IPS DF 4.7 (cell line): ENCODE measurements around the gene TPPP3.
"Not testable (repeated sequence)": the region's sequence is repeated elsewhere in the genome, so short reads cannot be mapped to it uniquely, and the experiment has no call there.

Experiments used
- DNase-seq: peaks from one replicate; pipeline ENCODE4 v3.0.0-alpha.2; 2013; ENCODE audit warnings: low spot score; ENCODE audit errors: extremely low read depth

TPPP3 gene

DNA sequence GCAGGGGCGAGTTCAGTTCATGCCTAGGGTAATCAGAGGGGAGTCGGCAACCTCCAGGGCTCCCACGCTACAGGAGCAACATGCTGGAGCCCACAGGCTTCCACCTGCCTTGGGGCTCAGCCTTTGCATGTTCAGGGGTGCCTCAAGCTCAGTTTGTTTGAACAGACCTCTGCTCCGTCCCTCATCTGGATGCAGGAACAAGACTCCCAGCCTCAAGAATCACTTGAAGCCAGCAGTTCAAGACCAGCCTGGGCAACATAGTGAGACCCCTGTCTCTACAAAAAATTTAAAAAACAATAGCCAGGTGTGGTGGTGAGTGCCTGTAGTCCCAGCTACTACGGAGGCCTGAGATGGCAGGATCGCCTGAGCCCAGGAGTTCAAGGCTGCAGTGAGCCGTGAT, 32.7 kb upstream of the TPPP3 start:
- DNase-seq = no peak

DNA sequence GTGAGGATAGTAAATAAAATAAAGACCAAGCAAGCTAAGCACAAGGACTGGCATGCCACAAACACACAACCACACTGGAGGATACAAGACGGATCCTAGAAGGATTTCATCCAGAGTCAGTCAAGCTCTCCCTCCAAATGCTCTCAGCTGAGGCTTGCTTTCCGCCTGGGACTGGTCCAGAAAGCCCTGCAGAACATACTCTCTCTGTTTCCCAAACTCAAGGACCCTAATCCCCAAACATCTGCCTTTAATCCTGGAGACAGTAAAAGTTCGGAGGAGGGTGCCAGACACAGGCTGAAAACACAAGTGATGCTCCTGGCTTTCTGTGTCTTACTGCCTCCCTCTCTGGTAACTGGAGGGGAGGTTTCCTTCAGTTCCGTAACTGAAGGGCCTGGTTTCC, 32.3 kb upstream of the TPPP3 start:
- no peak for DNase-seq

DNA sequence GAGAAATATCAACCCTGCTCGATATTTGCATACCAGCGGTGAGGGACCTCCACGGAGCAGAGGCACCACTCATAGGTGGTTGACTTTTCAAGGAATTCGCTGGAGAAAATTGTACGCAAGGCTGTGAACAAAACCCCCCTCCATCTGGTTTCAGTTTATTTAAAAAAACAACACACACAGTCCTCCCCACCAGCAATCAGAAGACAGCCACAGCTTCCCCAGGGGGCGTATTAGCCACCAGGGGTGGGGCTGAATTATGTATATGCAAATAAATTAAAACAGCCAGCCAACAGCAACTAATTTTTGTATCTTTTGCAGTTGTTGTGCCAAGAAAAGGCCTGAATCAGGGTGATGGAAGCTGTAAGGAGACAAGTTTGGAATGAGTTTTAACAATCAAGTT, 31.8 kb upstream of the TPPP3 start:
- DNase-seq = no peak

DNA sequence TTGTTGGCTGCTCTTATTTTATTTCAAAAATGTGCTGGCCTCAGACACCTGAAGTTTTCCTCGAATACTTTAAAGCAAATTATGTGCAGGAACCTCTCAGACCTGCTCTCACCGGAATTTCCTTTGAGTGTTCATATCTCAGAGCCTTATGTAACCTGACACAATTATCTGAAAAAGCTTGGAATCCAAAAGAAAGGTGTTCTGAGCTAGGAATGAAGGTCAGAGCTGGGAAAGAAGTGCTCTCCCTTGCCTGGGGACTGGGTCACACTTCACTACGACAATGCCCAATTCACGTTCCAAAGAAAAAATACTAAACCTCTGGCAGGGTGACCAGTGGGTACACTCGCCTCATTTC, 30.9 kb upstream of the TPPP3 start:
- DNase-seq = no peak

DNA sequence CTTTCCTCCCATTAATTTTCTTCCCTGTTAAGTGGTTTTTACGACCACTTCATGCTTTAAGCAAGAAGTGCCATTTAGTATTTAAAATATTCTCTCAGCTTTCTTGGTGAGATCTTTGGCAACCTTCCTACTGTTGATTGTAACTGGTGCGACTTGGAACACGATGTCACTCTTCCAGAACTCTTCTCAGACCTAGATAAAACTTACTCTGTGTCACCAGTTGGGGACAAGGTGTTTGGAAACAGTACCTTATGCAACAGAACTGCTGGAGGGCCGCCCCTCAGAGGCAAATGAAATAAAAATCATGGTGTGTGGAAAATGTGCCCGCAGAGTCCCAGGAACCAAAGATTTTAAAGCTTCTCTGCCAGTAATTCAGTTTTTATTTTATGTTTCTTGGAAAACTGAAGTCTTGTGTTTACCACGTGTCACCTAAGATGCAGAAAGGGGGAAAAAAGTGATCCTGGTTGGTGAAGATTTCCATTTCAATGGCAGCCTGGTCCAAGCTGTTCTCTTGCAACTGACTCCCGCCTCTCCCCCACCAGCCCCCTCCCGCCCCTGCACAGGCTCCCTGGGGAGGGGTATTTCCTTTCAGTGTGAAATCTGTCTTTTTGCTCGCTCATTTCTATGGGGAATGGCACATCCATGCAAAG, 30.4 kb upstream of the TPPP3 start:
- DNase-seq = no peak

DNA sequence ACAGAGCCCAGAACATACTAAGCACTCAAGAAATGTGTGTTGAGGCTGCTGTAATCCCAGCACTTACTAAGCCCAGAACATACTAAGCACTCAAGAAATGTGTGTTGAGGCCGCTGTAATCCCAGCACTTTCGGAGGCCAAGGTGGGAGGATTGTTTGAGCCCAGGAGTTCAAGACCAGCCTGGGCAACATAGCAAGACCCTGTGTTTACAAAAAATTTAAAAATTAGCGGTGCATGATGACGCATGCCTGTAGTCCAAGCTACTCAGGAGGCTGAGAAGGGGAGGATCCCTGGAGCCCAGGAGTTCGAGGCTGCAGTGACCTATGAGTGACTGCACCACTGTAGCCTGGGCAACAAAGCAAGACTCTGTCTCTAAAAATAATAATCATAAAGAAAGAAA, 29.7 kb upstream of the TPPP3 start:
- no peak for DNase-seq

DNA sequence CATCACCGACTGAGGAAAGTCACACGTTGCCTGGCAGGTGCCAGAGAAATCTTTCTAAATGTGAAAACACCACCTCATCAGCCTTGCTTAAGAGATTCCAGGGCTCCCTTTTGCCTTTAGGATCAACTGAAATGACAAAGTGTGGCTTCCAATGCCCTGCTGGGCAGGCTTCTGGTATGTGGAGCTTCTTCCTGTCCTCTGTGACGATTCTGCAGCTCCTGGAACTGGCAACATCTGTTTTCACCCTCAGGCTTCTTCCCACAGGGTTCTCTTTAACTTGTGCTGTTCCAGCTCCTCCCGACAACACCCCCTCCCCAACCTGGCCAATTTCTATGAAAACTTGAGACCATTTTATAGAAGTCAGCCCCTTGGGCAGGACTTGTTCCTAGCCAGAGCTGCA, 27.7 kb upstream of the TPPP3 start:
- DNase-seq = no peak

DNA sequence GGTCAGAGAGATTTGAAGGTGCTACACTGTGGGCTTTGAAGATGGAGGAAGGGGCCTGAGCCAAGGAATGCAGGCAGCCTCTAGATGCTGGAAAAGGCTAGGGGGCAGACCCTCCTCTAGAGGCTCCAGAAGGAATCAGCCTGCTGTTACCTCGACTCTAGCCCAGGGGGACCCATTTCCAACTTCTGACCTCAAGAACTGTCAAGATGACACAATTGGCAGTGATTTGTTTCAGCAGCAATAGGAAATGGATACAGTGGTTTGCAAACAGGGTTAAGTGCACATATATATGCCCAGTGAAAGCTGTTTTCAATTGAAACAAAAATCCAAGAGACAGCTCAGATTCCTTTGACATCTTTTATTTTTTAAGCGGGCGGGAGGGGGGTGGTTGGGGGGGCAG, 26.6 kb upstream of the TPPP3 start:
- DNase-seq = no peak

DNA sequence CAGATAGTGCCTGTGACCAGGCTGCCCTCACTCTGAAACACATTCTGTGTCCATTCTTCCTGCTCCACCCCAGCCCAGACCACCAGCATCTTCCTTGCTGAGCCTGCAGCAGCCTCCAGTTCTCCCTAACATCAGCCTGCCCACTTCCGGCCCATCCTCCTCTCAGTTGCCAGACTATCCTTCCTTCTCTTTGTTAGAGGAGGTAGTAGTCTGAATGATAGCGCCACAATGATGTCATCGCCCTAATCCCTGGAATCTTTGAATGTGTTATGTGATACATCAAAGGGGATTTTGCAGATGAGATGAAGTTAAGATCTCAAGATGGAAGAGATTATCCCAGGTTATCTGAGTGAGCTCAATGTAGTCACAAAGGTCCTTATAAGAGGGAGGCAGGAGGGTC, 26.2 kb upstream of the TPPP3 start:
- DNase-seq = no peak

DNA sequence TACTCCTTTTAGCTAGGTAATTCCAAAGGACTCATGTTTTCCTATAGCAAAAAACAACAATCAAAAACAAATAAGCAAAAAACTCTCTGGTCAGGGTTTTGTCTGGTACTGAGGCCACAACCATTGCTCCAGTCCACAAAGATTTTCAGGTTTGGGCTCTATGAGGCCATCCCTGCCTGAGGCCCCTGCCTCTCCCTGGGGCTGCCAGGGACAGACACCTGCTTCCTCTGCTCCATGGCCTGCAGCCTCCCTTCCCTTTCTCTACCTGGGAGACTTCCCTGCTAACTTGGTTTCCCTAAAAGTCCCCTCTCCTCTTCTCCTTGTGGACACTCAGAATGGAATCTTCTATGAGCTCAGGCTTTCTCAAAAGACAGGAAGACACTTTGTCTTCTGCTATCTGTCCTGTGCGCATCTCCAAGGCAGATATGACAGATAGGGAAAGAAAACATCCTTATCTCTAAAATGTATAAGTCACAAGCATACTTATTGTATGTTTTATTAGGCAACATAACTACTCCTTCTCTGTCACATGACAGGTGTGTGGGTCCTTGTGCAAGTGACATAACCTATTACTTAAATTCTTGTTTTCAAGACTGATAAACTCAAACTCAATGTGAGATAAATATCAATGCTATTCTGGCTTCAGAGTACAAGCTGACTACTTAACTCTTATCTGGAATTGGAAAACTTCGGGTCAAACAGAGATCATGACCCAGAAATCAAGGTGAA, 24.2 kb upstream of the TPPP3 start:
- no peak for DNase-seq

DNA sequence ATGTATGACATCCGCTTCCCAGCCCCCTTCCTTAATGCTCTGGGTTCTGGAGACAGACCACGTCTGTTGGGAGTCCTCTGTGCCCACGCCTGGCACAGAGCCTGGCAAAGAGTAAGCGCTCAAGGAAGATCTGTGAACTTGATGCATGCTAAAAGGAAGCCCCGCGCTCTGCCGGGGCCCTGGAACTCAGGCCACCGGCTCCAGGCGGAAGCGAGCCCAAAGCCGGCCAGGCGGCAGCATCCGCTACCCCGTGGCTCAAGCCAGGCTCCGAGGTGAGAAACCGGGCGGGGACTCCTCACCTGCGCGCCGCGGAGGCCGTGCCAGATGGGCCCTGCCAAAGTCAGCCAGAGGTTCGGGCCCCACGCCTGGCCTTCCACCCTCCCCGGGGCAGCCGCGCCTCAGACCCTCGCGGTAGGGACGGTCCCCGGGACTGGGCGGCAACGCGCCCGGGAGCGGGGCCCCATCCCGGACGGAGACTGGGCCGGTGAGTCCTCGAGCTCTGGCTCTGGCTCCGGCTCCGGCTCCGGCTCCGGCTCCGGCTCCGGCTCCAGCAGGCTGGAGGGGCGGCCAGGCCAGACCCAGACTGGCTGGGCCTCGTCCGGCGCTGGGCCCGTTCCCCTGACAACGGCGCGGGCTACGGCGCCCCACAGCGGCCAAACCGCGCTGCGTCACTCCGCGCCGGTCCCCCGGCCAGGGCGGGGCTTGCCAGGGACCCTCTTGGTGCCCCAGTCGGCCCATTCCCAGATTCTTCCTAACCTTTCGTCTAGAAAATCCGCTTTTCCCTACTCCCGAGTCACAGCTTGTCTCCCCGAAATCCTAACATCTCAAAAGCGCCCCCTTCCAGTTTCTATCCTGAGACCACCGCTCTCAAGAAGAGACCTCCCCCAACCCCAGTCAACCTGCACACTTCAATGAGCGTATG, 22.8 kb upstream of the TPPP3 start, which contains the start of gene ZDHHC1:
Gene ZDHHC1 (minus strand): TSS at position 606 of the 922 bp plus-strand sequence. CDS start 8,702 bp downstream, outside the sequence.
- DNase-seq = no peak

DNA sequence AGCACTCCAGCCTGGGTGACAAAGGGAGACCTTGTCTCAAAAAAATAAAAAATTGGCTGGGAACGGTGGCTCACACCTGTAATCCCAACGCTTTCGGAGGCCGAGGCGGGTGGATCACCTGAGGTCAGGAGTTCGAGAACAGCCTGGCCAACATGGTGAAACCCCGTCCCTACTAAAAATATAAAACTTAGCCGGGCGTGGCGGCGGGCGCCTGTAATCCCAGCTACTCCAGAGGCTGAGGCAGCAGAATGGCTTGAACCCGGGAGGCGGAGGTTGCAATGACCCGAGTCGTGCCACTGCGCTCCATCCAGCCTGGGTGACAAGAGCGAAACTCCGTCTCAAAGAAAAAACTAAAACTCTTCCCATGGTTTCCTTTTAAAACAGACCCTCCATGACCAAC, 22.1 kb upstream of the TPPP3 start:
- DNase-seq = not testable (repeated sequence)

DNA sequence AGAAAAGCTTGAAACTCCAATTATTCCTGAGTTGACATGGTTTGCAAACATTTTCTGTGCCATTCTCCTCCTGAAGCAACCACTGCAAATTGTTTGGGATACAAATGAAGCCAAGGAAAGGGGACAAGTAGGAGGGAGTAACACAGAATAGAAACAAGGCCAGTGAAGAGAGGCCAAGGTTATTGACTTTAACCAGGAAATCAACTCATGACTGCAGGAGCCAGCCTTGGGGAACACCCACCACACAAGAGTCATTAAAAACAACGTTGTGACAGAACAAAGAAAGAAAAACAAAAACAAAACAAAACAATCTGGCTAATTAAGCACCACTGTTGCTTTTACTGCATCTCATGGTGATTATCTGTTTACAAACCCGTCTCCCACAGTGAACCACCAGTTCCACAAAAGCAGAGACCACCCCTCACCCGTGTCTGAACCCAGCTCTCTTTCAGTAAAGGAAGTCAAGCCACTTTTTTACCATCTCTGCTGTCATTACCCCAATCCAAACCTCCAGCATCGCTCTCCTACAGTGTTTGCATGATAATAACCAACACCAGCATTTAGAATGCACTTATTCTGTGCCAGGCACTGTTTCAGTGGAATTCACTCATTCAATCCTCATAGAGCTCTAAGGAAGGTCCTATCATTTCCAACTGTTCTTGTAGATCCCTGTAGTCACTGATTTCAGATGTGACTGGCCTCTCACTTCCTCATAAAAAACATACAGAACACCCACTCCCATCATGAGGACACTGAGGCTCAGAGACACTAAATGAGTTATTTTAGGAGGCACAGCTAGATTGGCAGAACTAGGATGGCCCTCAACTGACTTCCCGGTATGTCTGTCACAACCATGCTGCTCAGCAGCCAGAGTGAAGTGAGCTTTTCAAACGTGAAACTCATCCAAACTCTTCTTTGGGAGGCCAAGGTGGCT, 20.9 kb upstream of the TPPP3 start:
- no peak for DNase-seq

DNA sequence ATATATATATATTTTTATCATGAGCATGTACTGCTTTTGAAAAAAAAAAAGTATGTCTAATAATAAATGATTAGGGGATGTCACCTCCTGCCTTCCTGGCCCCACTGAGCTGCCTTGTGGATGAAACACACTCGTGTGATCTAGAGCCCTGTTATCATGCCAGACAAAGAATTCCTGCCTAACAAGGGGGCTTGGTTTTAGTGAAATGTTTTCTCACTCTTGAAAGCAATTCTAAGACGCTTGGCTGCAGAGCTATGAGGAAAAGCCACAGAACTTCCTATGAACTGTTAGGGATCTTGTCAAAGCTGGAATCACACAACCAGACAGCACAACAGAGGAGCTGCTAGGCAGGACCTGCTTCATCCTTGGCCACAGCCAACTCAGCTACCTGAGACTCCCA, 19.0 kb upstream of the TPPP3 start:
- DNase-seq = no peak

DNA sequence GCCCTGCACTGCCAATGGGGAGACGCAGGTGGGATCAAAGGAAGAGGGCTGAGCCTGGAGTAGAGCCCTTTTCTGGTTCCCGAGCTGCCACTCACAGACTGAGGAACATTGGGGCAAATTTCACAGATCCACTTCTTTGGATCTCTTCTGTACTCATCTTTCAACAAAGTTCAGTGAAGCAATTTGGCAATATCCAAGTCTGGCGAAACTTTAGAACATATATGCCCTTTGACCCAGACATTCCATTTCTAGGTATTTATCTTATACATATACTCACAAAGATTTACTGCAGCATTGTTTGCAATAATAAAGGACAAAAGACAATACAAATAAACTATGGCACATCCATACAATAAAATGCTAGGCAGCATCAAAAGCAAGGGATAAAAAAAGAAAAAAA, 18.0 kb upstream of the TPPP3 start:
- no peak for DNase-seq

DNA sequence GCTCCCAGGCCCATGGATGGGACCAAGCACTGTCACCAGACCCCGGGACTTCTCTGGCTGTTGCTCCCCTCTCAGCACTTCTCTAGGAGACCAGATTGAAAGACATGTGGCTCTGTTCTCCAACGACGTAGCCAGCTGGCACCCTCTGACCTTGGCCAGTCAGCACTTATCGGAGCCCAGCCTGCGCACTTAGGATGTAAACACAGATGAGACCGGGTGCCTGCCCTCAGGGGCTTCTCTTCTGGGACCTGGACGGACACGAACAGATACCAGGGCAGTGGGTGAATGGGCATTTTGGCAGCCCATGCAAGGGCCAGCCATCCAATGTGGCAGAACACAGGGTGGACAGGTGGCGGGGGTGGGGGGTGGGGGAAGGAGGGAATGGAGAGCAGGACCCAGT, 16.3 kb upstream of the TPPP3 start:
- DNase-seq = no peak

DNA sequence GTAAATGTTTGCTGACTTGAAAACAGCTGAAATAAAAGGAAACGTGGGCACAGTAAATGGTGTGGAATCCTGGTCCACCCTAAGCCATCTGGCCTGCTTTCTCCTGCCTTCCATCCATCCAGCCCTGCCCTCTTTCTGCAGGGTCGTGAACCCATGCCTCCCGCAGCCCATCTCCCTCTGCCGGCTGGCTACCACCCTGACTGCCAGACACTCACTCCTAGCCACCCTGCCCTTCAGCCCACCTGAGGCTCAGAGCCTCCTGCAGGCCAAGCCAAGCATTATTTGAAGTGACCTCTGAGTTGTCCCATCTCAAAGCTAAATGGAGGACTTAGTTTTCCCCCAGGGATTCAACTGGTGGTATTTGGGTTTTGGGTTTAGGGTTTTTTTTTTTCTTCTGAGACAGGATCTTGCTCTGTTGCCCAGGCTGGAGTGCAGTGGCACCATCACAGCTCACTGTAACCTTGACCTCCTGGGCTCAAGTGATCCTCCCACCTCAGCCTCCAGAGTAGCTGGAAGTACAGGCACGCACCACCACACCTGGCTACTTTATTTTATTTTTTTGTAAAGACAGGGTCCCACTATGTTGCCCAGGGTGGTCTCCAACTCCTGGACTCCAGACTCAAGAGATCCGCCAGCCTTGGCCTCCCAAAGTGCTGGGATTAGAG, 14.6 kb upstream of the TPPP3 start:
- no peak for DNase-seq

DNA sequence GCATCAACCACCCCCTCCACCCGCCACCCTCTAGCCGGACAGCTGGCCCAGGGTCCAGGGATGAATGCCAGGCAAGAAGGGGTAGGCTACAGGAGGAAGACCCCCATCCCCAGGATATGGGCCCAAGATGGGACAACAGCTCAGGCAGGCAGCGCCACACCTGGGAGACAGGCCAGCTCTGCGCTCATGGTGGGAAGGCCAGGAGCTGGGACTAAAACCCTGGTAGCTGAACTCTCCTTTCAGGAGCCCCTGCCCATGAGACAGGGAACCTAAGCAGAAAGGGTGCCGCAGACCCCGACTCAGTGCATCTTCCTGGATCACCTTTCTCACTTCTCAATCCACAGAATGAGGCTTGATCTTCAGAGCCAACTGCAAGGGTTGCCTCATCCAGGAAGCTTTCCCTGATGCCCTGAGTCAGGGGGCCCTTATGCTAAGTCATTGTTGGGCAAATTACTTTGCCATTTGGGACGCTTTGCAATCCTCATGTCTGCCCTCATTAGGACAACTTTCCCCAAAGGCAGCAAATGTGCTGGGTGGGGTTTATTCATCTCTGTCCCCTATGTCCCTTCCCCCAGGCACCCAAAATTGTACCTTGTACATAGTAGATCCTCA, 14.0 kb upstream of the TPPP3 start:
- no peak for DNase-seq

DNA sequence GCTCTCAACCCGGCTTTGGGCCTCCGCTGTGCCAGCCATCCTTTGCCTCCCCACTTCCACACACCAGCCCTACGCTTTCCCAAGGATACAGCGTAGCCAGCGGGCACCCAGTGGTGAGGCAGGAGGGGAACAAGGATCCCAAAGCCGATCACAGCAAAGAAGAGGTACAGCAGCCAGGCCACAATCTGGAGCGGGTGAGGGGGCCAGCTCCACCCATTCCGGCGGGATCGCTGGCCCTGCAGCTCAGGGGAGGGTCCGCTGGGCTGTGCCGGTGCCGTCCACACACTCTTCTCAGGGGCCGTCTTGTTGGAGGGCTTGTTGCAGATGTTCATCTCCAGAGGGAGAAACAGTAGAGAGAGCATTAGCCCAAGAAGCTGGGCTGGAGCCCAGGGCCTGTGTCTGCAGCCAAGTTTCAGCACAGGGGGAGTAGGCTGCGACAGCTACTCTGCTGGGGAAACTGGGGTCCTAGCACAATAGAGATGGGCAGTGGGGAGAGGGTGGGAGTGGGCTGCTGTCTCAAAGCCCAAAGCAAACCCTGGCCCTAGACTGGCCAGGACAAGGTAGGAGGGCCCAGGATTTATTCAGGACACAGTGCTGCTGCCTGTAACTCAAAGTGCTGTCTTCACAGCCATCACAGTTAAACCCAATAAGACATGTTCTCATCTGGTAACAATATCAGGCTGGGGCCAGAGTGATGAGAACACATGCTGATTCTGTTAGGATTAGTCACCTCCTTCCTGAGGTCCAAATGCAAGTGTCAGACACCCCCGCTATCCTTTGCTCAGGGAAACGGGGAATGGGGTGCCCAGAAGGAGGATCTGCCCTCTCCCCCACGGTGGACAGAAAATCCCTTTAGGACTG, 13.0 kb upstream of the TPPP3 start:
- no peak for DNase-seq
